HG03354 (cell line): ENCODE data around the gene BTD.
A peak's percentile ranks its signal among the peaks of the same experiment; 100 is the strongest.

Experiments
- ATAC-seq: cut with Tn5 transposase; IDR thresholded peaks from one replicate; pipeline ENCODE4 v1.9.1; 2021; ENCODE audit warnings: mild to moderate bottlenecking; ENCODE audit not compliant: unreplicated experiment, poor library complexity, severe bottlenecking

BTD gene, protein sequence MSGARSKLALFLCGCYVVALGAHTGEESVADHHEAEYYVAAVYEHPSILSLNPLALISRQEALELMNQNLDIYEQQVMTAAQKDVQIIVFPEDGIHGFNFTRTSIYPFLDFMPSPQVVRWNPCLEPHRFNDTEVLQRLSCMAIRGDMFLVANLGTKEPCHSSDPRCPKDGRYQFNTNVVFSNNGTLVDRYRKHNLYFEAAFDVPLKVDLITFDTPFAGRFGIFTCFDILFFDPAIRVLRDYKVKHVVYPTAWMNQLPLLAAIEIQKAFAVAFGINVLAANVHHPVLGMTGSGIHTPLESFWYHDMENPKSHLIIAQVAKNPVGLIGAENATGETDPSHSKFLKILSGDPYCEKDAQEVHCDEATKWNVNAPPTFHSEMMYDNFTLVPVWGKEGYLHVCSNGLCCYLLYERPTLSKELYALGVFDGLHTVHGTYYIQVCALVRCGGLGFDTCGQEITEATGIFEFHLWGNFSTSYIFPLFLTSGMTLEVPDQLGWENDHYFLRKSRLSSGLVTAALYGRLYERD

DNA sequence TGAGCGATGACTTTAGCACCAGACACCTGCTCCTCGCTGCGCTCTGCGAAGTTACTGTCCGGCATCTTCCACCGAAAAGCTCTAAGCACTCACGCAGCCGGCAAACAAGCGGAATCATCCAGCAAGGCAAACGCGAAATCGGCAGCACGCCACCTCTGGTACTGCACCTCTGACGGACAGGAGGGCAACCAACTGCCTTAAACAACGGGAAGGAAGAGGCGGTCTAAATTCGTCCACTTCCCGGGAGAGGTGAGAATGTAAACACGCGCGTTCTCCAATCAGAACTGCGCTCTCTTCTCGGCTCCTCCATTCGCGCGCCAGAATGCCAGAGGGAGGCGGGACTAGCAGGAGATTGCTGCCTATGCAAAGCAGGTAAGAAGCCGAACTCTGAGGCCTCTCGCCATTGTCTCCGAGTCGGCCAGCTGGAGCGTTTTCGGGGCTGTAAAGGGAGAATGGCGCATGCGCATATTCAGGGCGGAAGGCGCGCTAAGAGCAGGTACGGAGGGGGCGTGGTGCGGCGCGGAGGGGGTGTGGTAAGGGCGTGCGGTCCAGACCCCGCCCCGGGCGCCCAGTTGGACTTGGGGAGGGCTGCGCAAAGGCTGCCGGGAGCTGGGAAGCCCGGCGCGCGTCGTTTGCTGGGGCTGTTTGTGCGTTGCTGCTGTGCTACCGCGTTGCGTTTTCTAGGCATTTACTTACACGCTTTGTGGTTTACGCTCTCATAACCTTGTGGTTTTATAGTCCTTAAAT, at the start of gene BTD, which contains the start of gene HACL1:
BTD (plus strand) TSS at position 347 of the 747 bp plus-strand sequence. CDS start 33,695 bp downstream, outside the sequence.
HACL1 (minus strand) TSS at position 171 of the 747 bp plus-strand sequence; CDS start at position 65, 106 bp downstream.
- peak; percentile 96 for ATAC-seq

- ATAC-seq: no peak
These were observed 49.6 kb upstream of the BTD start for GRCh38 chr3:15551902-15552301.

- no peak for ATAC-seq
These were observed 47.8 kb upstream of the BTD start for GRCh38 chr3:15553749-15554148.

- ATAC-seq: peak; percentile 87
These were observed 45.0 kb upstream of the BTD start for GRCh38 chr3:15556512-15556911.

DNA sequence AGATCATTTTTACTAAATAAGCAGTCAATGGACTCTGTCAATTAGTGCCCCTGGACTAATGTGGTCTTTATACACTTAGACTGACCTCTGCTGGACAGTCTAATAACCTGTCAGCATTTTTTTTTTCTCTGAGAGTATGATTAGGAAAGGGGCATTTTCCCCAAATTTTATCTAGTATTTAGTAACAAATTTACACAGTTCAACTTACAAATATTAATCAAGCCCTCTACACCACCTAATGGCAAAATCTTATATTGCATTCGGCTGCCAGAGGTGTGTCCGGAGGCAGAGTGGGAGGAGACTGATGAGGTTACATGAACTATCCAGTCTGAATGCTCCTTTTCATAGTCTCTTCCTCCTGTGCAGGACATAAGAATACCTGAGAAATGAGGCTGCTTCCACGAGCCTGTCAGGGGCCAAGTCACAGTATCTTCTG, 44.0 kb upstream of the BTD start:
- peak; percentile 76 for ATAC-seq

DNA sequence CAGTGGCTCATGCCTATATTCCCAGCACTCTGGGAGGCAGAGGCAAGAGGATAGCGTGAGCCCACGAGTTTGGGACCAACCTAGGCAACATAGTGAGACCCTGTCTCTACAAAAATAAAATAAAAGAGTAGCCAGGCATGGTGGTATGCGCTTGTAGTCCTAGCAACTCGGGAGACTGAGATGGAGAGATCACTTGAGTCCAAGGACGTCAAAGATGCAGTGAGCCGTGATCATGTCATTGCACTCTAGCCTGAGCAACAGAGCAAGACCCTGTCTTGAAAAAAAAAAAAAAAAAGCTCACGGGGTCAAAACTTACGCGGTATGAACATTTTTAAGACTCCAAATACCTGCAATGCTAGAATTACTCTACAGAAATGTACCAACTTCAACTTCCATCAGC, 43.0 kb upstream of the BTD start:
- no peak for ATAC-seq

GRCh38 chr3:15562560-15562959, 39.0 kb upstream of the BTD start:
- ATAC-seq: no peak

DNA sequence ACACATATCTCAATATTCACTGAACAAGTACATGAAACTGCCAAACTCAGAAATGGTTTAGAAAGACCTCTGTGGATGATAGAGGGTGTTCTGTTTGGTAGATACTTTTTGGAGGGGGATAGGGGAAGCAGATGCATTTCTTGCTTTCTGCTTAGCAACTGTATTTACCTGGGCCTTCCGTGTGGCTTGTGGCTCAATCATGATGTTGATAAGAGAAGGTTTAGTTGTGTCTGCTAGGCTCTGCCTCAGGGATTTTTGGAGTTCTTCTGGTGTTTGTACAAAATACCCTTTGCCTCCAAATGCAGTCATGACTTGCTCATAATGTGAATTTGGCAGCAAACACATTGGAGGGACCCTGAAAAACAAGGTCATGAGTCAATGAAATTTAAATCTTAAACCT, 38.4 kb upstream of the BTD start:
- no peak for ATAC-seq

DNA sequence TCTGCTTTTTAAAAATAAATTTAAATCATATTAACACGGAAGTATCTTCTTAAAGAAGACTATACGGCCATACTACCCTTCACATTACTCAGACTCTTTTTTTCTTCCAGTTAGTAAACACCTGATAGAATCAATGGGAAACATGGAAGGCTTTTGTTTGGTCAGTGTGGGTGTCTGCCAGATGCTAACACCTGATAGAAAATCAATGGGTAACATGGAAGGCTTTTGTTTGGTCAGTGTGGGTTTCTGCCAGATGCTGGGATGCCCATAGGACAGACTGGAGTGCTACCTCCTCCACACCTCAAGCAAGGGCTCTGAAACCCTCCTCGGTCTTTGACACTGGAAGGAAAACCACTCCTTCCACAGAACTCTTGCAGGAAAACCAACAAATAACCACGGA, 29.4 kb upstream of the BTD start:
- no peak for ATAC-seq

GRCh38 chr3:15575446-15575845, 26.1 kb upstream of the BTD start:
- no peak for ATAC-seq

GRCh38 chr3:15576475-15576874, 25.1 kb upstream of the BTD start:
- ATAC-seq: no peak

GRCh38 chr3:15578289-15578867, 23.2 kb upstream of the BTD start:
- no peak for ATAC-seq

DNA sequence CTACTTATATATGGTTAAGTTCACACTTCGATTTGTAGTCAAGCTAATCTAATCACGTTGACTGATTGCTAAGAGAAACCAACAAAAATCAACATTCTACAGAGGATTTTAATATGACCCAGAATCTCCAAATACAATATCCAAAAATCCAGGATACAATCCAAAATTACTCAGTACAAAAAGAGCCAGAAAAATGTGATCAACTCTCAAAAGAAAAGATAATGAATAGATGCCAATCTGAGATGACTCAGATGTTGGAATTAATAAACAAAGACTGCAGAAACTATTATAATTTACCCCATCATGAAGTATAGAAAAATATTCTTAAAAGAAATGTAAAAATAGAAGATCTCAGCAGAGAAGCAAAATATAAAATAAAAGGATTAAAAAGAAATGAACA, 22.5 kb upstream of the BTD start:
- ATAC-seq: no peak

- no peak for ATAC-seq
These were observed 19.8 kb upstream of the BTD start for GRCh38 chr3:15581471-15582394.

DNA sequence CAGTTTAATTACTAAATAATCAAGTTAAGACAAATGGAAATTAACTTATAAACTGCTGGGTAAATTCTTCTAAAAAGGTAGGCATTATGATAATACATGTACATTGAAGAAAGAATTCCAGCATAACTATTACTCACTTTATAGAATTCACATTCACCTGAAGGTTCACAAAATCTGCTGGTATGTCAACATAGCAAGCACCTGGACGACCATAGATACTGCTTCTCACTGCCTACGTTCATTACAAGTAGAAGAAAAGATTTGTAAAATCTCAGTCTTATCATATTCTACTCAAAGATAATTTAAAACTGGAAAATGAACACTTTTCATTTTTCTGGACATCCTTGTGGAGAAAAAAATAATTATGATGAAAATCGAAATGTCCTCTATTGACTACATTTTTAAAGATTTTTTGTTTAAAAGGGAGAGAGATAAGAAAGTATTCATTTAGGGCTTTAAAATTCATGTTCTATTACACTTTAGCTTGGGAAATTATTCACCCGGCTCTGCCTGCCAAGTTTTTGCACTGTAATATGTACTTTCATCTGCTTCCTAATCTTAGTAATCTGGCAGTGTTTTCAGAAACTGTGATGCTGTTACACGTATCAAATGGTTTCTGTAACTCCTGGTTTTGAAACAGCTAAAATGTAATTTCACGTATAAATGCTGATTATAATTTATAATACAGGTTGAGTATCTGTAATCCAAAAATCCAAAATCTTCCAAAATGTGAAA, 16.3 kb upstream of the BTD start:
- ATAC-seq: no peak

- no peak for ATAC-seq
These were observed 10.3 kb upstream of the BTD start for GRCh38 chr3:15591242-15591641.

- ATAC-seq: no peak
These were observed 9.6 kb upstream of the BTD start for GRCh38 chr3:15591928-15592327.

- ATAC-seq: no peak
These were observed 8.6 kb upstream of the BTD start for GRCh38 chr3:15592968-15593367.

DNA sequence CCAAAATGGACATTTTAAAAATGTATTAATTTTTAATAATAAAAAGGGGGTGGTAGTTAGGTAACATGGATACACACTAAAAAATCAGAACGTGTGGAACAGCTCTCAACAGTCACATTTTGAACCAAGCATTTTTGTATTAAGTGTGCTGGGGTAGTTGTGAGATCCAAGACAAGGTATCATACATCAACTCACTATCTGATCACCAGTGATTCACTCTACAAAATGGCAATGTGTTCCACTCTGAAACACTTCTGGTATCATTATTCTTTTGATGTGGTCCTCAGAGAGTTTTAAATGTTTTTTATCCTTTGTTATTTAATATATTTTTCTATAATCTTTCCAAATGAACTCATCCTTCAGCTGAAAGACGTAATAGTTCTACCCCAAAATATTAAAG, 5.6 kb upstream of the BTD start:
- no peak for ATAC-seq
